Stimulated activated CD4-positive, alpha-beta T cell treated with anti-CD3 and anti-CD28 coated beads, Interleukin-2, amount 100 ng/mL, for 4 hours (primary cell): Measurements from ENCODE around the gene EXD3.
"Not testable (repeated sequence)": the region's sequence is repeated elsewhere in the genome, so short reads cannot be mapped to it uniquely, and the experiment has no call there.

Experiments used
- DNase-seq: peaks from one replicate; pipeline ENCODE4 v3.0.0-alpha.2; 2020; ENCODE audit warnings: low read depth

Gene EXD3

GRCh38 chr9:137422604-137423513, at the start of gene EXD3, which contains the start of gene NOXA1:
Gene EXD3 (minus strand): TSS chr9:137423162. CDS start chr9:137395357, 27,805 bp downstream.
Gene NOXA1 (plus strand): TSS chr9:137423393. CDS start chr9:137423530, 137 bp downstream.
- DNase-seq, result peak; percentile 81

GRCh38 chr9:137470785-137471184, 47.8 kb upstream of the EXD3 start:
- DNase-seq, result no peak

GRCh38 chr9:137467896-137468295, 44.9 kb upstream of the EXD3 start:
- no peak for DNase-seq

- DNase-seq, result no peak
Measured at GRCh38 chr9:137467161-137467581, 44.2 kb upstream of the EXD3 start.

DNA sequence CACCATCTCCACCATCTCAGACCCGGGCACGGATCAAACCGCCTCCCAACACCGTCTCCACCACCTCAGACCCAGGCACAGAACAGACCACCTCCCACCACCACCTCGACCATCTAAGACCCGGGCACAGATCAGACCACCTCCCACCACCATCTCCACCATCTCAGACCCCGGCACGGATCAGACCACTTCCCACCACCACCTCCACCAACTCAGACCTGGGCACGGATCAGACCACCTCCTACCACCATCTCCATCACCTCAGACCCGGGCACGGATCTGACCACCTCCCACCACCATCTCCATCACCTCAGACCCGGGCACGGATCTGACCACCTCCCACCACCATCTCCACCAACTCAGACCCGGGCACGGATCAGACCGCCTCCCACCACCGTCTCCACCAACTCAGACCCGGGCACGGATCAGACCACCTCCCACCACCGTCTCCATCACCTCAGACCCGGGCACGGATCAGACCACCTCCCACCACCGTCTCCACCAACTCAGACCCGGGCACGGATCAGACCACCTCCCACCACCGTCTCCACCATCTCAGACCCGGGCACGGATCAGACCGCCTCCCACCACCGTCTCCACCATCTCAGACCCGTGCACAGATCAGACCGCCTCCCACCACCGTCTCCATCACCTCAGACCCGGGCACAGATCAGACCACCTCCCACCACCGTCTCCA, 43.6 kb upstream of the EXD3 start:
- not testable (repeated sequence) for DNase-seq

DNA sequence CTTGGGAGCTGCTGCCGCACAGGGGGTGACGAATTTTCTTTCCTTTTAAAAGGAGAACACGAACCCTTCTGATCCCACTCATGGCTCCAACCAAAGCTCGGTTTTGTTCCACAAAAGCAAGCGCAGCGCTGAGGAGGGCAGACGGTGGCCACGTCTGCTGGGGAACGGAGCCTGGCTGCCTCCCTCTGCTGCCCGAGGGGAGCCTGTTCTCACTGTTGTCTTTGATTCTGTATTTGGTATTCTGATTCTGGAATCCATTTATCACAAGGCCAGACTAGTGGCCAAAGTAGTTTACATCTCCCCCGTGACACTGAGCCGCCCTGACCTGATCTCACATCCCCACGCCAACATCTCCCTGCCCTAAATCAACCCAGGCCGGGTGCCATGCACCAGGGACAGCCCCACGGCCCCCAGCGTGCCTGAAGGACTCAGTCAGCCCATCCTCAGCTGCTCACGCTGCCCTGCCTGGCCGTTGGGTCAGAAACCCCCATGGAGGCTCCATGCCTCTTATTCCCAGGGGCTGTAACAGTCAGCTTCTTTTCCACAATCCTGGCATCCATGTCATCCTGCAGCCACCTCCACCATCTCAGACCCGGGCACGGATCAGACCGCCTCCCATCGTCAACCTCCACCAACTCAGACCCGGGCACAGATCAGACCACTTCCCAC, 42.9 kb upstream of the EXD3 start:
- DNase-seq, result no peak

DNA sequence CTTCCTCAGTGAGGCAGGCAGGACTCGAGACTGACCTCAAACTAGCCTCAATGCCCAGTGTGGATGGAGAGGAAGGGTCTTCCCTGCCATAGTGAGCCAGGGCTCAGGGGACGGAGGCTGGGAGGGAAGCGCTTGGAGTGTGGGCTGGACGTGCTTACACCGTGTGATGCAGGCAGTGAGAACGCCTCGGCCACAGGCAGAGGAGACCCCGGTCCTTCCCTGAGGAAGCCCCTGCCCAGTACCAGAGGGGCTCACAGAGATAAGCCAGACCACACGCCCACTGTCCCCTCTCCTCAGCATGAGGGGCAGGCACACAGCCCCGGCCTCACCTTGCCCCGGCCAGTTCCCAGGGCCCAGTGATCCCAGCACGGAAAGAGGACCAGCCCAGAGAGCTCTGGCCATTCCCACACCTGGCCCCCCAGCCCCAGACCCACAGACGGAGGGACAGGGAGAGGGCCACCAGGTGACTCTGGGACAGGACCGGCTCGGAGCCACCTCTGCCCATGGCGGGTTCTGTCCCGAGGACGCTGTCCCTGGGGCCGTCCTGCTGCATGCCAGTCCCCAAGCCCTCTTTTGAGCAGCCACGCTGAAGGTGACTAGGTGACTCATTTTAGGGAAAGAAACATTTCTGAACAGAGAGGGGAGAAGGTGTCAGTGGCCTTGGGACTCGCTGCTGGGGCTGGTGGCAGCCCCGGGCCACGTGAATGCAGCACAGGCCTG, 42.2 kb upstream of the EXD3 start:
- DNase-seq, result no peak

DNA sequence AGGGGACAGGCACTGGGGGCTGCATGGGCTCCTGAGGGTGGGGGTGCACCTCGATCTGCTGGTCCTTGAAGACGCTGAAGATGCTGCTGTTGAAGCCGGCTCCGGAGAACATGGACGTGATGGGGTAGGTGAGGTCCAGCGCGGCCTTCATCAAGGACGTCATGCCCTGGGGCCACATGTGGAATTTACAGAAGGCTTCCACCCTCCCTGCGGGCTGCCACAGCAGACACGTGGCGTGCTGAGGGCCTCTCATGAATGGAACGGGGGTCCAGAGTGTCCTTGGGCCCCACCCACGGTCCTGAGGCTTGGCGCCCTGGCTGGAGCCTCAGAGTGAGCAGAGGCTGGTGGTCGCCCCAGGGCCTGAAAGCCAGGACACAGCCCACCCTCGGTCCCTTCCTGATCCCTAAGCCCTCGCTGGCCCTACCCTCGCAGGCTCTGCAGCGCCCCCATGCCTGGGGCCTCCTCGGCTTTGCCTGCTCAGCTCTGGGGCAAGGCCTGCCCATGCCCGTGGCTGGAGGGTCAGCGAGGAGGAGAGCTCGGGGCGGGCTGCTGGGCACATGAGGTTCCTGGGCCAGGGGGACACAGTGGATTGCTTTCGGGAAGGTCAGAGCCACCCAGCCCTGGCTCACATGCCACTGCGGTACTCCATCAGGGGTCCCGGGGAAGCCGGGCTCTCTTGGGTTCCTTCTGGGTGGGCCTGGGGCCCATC, 41.5 kb upstream of the EXD3 start:
- no peak for DNase-seq

DNA sequence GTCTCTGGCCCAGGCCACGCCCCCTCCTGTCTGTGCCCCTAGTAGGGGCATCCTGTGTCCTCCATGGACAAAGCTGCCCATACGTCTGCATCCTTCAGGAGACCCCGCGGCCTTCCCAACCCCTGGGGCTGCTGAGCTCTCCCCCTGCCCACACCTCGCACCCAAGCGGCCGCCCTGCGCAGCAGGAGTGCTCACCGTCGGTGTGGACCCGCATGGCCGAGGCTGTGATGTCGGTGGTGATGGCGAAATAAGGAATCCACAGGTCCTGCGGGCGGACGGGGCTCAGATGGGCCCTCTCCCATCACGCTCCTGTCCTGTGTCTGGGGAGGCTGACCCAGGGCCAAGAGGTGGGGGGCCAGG, 40.9 kb upstream of the EXD3 start:
- DNase-seq, result no peak

DNA sequence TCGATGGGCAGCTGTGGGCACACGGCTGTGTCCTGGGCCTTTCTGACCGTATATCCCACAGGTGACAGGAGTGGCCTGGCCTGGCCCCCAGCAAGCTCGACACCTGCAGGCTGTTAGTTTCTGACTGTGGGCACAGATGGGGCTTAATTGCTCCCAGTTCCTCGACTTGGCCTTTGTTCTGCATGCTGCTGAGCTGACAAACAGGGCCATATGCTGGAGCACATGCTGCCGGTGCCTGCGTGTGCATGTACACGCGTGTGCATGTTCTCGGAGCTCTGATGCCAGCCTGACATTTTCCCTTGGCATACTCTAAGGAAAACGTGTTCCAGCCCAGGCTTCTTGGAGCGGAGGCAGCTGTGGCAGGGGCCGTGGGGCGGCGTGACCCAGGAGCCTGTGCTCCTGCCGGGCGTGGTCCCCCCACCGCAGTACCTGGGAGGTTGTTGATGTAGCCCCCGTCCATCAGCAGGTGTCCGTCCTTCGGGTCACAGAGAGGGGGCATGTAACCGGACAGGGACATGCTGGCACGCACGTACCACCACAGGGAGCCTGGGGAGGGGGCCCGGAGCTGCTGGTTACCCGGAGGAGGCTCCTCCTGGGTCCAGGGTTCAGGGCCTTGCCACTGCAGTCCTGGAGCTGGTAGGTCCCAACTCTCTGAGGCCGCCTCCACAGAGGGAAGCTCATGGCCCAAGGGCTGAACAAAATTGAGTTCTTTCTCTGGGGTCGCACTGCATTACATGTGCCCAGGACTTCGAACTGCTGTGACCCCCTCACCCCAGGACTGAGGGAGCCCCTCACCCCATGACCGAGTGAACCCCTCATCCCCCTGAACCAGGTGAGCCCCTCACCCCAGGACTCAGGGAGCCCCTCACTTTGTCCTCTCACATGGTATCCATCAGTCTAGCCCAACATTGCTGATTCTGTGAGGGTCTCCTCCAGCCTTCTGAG, 40.3 kb upstream of the EXD3 start:
- no peak for DNase-seq

GRCh38 chr9:137462396-137462985, 39.5 kb upstream of the EXD3 start:
- DNase-seq, result no peak

GRCh38 chr9:137461663-137462395, 38.9 kb upstream of the EXD3 start:
- DNase-seq, result peak; percentile 39

DNA sequence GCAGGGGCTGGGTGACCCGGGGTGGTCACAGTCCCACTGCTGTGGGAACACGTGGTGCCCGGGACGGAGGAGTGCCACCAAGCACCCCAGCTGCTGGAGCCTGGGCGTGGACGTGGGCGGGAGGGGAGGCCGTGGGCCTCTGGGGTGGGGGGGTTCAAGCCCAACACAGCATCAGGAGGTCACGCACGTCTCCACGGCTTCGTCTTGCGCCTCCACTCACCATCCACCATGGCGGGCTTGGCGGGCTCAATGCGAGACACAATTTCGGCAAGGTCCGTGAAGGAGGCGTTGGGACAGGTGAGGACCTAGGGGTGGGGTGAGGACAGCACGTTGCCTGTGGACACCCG, 38.3 kb upstream of the EXD3 start:
- no peak for DNase-seq

DNA sequence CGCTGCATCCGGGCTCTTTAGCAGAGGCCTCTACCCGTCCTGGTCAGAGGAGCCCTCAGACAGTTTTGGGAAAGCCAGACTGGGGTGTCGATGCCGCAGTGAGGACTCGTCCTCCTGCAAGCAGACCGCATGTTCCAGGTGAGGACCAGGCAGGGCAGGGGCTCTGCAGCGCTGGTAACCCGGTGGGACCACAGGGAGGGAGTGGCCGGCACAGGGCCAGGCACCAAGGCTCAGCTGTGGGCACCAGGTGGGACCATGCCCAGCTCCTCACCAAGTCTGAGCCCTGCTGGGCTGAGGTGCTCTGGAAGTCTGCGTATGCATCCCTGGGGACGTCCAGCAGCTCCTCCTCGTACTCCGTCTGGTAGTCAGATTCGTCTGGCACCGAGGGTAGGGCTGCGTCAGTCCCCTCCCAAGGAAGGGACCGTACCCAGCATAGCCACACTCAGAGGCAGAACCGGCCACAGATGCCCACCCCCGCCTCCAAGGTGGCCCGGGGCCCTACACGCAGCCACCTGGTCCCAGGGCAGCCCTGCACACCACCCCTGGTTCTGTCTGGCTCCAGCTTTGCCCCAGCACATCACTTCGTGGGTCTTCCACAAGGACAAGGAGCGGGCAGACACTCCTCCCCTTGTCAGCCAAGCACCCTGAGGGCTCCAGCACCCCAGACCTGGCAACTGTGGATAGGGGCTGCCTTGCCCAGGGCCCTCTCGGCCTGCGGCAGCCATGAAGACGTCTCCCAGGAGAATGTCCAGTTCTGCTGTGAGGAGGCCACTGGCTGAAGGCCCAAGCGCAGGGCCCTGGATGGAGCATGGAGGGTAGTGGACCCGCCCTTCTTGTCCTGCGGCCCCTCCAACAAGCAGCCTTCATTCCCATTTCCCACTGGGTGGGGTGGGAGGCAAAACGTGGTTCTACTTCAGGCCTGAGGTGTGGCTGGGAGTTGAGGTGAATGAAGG, 37.7 kb upstream of the EXD3 start:
- no peak for DNase-seq

- DNase-seq, result no peak
Measured at GRCh38 chr9:137459601-137460362, 36.8 kb upstream of the EXD3 start.

DNA sequence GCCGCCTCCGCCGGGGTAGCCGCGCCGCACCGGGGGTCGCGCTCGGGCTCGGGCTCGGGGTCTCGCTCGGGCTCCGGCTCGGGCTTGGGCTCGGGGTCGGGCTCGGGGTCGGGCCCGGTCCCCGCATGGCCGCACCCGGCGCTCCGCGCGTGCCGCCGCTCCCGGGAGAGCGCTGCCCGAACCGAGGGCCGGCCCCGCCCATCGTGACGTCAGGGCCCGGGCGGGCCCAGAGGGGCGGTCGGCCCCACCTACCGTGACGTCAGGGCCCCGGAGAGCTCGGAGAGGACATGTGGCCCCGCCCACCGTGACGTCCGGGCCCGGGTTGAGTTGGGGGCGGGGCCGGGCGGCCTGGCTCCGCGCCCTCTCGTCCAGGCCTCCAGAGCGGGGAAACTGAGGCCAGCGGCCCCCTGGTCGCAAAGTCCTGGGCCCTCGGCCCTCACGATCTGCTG, 36.2 kb upstream of the EXD3 start, which contains the start of gene NSMF:
TSS of gene NSMF (minus strand) at position 183 of the 449 bp plus-strand sequence. CDS start 232 bp downstream, outside the sequence.
- DNase-seq, result peak; percentile 93
